Smooth muscle cell (in vitro differentiated cells): Measurements from ENCODE around the gene PLEKHO1. TPM values are rescaled to one million over a fixed set of nuclear protein-coding genes. Genes with fewer than 3 reads are reported as not detected.
"Not testable (repeated sequence)": the region's sequence is repeated elsewhere in the genome, so short reads cannot be mapped to it uniquely, and the experiment has no call there.

ENCODE experiments used
- DNase-seq: peaks from one replicate; lab custom pipeline; 2025; ENCODE audit not compliant: unreplicated experiment; lab: John Stamatoyannopoulos, UW
- H2AFZ ChIP-seq: fragments of 200-600 bp; sonication (generic); 2 replicates; pipeline ENCODE4 v1.6.0; 2016; ENCODE audit warnings: antibody characterized with exemption, low read depth, mild to moderate bottlenecking
- H3F3A ChIP-seq: fragments of 200-600 bp; sonication (generic); 2 replicates; pipeline ENCODE4 v1.6.0; 2017; ENCODE audit warnings: antibody characterized with exemption, low read depth
- H3K27ac ChIP-seq: fragments of 200-600 bp; sonication (generic); 2 replicates; pipeline ENCODE4 v1.5.1; 2016; ENCODE audit warnings: low read depth, mild to moderate bottlenecking
- H3K27me3 ChIP-seq: fragments of 200-600 bp; sonication (generic); 2 replicates; pipeline ENCODE4 v1.6.1; 2016; ENCODE audit warnings: low read depth, mild to moderate bottlenecking
- H3K36me3 ChIP-seq: fragments of 200-600 bp; sonication (generic); 2 replicates; pipeline ENCODE4 v1.5.1; 2016; ENCODE audit warnings: low read depth
- H3K4me1 ChIP-seq: fragments of 200-600 bp; sonication (generic); 2 replicates; pipeline ENCODE4 v1.5.1; 2016; ENCODE audit warnings: low read depth
- H3K4me2 ChIP-seq: fragments of 200-600 bp; sonication (generic); 2 replicates; pipeline ENCODE4 v1.6.0; 2016; ENCODE audit warnings: mild to moderate bottlenecking
- H3K4me3 ChIP-seq: fragments of 200-600 bp; sonication (generic); 2 replicates; pipeline ENCODE4 v1.5.1; 2016; ENCODE audit warnings: mild to moderate bottlenecking
- H3K79me2 ChIP-seq: fragments of 200-600 bp; sonication (generic); 2 replicates; pipeline ENCODE4 v1.6.0; 2016; ENCODE audit warnings: low read depth, mild to moderate bottlenecking
- H3K9ac ChIP-seq: fragments of 200-600 bp; sonication (generic); 2 replicates; pipeline ENCODE4 v1.6.0; 2016; ENCODE audit warnings: low read depth
- H3K9me3 ChIP-seq: fragments of 200-600 bp; sonication (generic); replicated peaks from 2 replicates; pipeline ENCODE4 v1.5.1; 2016; ENCODE audit warnings: low read depth
- H4K20me1 ChIP-seq: fragments of 200-600 bp; sonication (generic); 2 replicates; pipeline ENCODE4 v1.6.0; 2016; ENCODE audit warnings: low read depth
- WGBS: methylation state at CpG from one replicate; pipeline ENCODE4 v1.1.7; 2016; ENCODE audit warnings: low lambda C conversion rate; 5-methylcytosine and 5-hydroxymethylcytosine counted together
- polyA plus RNA-seq: library from polyadenylated mRNA; unstranded; fragments of >200 nt; fragmentation: Nextera tagmentation; extraction: Ambion mirVana; gene quantifications from 2 replicates; pipeline ENCODE4 v1.2.1, GENCODE V29; 2016
- total RNA-seq: library from RNA; depleted of rRNA; stranded (reverse); fragments of >200 nt; gene quantifications from 2 replicates; pipeline ENCODE4 v1.2.3, GENCODE V29; 2014
- TF ChIP-seq, protein P1 (sequence below): fragments of 200-600 bp; sonication (generic); IDR thresholded peaks from 2 replicates; pipeline ENCODE4 v1.5.1; 2017; ENCODE audit warnings: borderline replicate concordance, mild to moderate bottlenecking, antibody characterized with exemption; ENCODE audit not compliant: insufficient read depth, poor library complexity, severe bottlenecking

Gene PLEKHO1
- total and polyA plus RNA-seq, 2 experiments from 2014 or later = 48.5 to 75.5 TPM

DNA sequence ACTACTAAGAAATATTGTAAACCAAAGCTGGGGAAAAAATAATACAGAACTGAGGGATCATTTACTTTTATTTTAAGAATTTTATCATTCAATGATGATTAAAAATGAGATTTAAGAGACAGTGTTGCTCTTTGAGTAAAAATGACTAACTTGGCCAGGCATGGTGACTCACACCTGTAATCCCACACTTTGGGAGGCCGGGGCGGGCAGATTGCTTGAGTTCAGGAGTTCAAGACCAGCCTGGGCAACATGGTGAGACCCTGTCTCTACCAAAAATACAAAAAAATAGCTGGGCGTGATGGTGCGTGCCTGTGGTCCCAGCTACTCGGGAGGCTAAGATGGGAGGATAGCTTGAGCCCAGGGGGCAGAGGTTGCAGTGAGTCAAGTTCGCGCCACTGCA lies 21.8 kb upstream of the PLEKHO1 start:
- no peaks in the 10 kb centered on the region for H3F3A ChIP-seq
- no peak overlapping the region for H2AFZ ChIP-seq
- TF ChIP-seq, protein P1, sequence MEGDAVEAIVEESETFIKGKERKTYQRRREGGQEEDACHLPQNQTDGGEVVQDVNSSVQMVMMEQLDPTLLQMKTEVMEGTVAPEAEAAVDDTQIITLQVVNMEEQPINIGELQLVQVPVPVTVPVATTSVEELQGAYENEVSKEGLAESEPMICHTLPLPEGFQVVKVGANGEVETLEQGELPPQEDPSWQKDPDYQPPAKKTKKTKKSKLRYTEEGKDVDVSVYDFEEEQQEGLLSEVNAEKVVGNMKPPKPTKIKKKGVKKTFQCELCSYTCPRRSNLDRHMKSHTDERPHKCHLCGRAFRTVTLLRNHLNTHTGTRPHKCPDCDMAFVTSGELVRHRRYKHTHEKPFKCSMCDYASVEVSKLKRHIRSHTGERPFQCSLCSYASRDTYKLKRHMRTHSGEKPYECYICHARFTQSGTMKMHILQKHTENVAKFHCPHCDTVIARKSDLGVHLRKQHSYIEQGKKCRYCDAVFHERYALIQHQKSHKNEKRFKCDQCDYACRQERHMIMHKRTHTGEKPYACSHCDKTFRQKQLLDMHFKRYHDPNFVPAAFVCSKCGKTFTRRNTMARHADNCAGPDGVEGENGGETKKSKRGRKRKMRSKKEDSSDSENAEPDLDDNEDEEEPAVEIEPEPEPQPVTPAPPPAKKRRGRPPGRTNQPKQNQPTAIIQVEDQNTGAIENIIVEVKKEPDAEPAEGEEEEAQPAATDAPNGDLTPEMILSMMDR = no peak
- H3K4me2 ChIP-seq = no peak overlapping the region
- DNase-seq = no peak
- H3K79me2 ChIP-seq = no peaks in the 10 kb centered on the region
- no peaks in the 10 kb centered on the region for H3K27me3 ChIP-seq
- no peak overlapping the region for H3K4me3 ChIP-seq
- WGBS = 98% methylated on average over 7 of the region's 7 CpGs
- H3K4me1 ChIP-seq = no peaks in the 10 kb centered on the region
- H3K27ac ChIP-seq = no peak overlapping the region
- H3K36me3 ChIP-seq = no peaks in the 10 kb centered on the region
- H3K9me3 ChIP-seq = no peaks in the 10 kb centered on the region
- H4K20me1 ChIP-seq = no peaks in the 10 kb centered on the region
- H3K9ac ChIP-seq = no peak overlapping the region

DNA sequence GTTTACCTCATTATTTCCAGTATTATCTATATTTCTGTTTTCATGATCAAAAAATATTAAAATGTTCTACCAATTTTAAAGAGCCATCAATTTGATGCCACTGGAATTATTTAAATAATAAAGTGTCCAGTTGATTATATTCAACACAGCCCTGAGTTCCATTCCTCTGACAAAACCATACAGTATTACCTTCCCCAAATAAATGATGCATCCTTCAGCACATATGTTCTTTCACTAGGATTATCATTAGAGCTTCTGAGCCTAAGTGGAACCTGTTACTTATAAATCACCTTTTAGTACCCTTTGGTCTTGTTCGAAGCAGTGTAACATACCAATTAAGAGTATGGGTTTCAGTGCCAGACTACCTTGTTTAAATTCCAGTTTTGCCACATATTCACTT lies 17.3 kb upstream of the PLEKHO1 start:
- no peak overlapping the region for H3K4me2 ChIP-seq
- H3K9ac ChIP-seq = no peak overlapping the region
- H4K20me1 ChIP-seq = no peaks in the 10 kb centered on the region
- H3K36me3 ChIP-seq = no peaks in the 10 kb centered on the region
- no peaks in the 10 kb centered on the region for H3K79me2 ChIP-seq
- no peak overlapping the region for H2AFZ ChIP-seq
- no peak overlapping the region for H3K4me3 ChIP-seq
- H3K27ac ChIP-seq = no peak overlapping the region
- no peaks in the 10 kb centered on the region for H3F3A ChIP-seq
- H3K27me3 ChIP-seq = no peaks in the 10 kb centered on the region
- DNase-seq = no peak
- 63% methylated on average over 1 of the region's 1 CpG for WGBS
- H3K4me1 ChIP-seq = no peaks in the 10 kb centered on the region
- no peaks in the 10 kb centered on the region for H3K9me3 ChIP-seq
- TF ChIP-seq, protein P1 = no peak

DNA sequence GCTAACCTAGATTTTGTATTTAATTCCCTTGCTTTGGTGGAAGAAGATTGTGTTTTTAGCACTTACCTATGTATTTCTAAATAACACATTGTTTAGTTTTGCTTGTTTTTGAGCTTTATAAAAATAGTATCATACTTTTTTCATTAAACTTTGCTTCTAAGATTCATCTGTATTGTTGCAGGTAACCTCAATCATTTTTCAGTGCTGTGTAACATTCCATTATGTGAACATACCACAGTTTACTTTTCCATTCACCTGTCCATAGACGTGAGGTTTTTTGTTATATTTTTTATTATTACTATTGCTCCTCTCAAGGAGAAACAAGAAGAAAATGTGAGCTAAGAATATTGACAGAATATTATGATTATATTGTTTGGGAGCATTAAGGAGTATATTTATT lies 15.2 kb upstream of the PLEKHO1 start:
- Histone ChIP-seq H3K9ac (no peak overlapping the region), H3K27me3 (no peaks in the 10 kb centered on the region), H2AFZ (no peak overlapping the region), H3K4me1 (no peaks in the 10 kb centered on the region), H4K20me1 (no peaks in the 10 kb centered on the region), H3K4me2 (no peak overlapping the region), H3K4me3 (no peak overlapping the region), H3K36me3 (no peaks in the 10 kb centered on the region), H3K79me2 (no peaks in the 10 kb centered on the region), H3F3A (no peaks in the 10 kb centered on the region), H3K9me3 (no peaks in the 10 kb centered on the region), H3K27ac (no peak overlapping the region)
- WGBS = 95% methylated on average over 1 of the region's 1 CpG
- no peak for DNase-seq
- TF ChIP-seq, protein P1 = no peak

DNA sequence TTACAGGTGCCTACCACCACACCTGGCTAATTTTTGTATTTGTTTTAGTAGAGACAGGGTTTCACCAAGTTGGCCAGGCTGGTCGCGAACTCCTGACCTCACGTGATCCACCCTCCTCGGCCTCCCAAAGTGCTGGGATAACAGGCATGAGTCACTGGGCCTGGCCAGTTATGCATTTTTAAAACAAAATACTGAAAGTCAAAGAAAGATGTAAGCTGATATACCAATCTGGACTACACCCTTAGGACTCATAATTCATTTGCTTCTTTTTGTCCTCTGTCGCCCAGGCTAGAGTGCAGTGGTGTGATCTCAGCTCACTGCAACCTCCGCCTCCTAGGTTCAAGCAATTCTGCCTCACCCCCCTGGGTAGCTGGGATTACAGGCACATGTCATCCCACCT lies 14.3 kb upstream of the PLEKHO1 start:
- H3K36me3 ChIP-seq, H3K4me3 ChIP-seq, DNase-seq, H4K20me1 ChIP-seq, H3K27ac ChIP-seq, H3K4me2 ChIP-seq, H3K9ac ChIP-seq, H3K9me3 ChIP-seq, H2AFZ ChIP-seq, H3K79me2 ChIP-seq, H3K4me1 ChIP-seq, H3F3A ChIP-seq, H3K27me3 ChIP-seq: not testable (repeated sequence)
- 93% methylated on average over 6 of the region's 6 CpGs for WGBS
